Left forelimb (tissue), 1 donor: ENCODE results near the gene CNPY1.

ENCODE experiments used
- DNase-seq: peaks from one replicate; pipeline ENCODE4 v3.0.0-alpha.2; 2018; ENCODE audit warnings: low spot score

CNPY1 gene

GRCh38 chr7:155558961-155559360 lies 12.6 kb upstream of the CNPY1 start:
- no peak for DNase-seq

- no peak for DNase-seq
Observed at GRCh38 chr7:155558351-155558750, 12.0 kb upstream of the CNPY1 start.

GRCh38 chr7:155557778-155558177 lies 11.4 kb upstream of the CNPY1 start:
- DNase-seq = no peak

- no peak for DNase-seq
Observed at GRCh38 chr7:155556763-155557162, 10.4 kb upstream of the CNPY1 start.

GRCh38 chr7:155555116-155555695 lies 8.8 kb upstream of the CNPY1 start:
- DNase-seq = no peak

GRCh38 chr7:155553871-155554270 lies 7.5 kb upstream of the CNPY1 start:
- DNase-seq = no peak

GRCh38 chr7:155551785-155552611 lies 5.6 kb upstream of the CNPY1 start:
- DNase-seq = no peak

- DNase-seq = no peak
Observed at GRCh38 chr7:155550916-155551315, 4.6 kb upstream of the CNPY1 start.

GRCh38 chr7:155549226-155549625 lies 2.9 kb upstream of the CNPY1 start:
- no peak for DNase-seq

GRCh38 chr7:155547161-155547791 lies 917 bp upstream of the CNPY1 start:
- no peak for DNase-seq

- no peak for DNase-seq
Observed at GRCh38 chr7:155545348-155545747, 1.0 kb downstream of the CNPY1 start.

GRCh38 chr7:155544485-155544884 lies 1.9 kb downstream of the CNPY1 start:
- DNase-seq = no peak

- no peak for DNase-seq
Observed at GRCh38 chr7:155543926-155544325, 2.4 kb downstream of the CNPY1 start.

GRCh38 chr7:155543011-155543876 lies 3.1 kb downstream of the CNPY1 start:
- DNase-seq = no peak

- no peak for DNase-seq
Observed at GRCh38 chr7:155541986-155542675, 4.2 kb downstream of the CNPY1 start.

- DNase-seq = no peak
Observed at GRCh38 chr7:155540553-155540952, 5.8 kb downstream of the CNPY1 start.

GRCh38 chr7:155538293-155538692 lies 8.1 kb downstream of the CNPY1 start:
- DNase-seq = no peak

- no peak for DNase-seq
Observed at GRCh38 chr7:155536451-155536850, 9.9 kb downstream of the CNPY1 start.

- DNase-seq = no peak
Observed at GRCh38 chr7:155534691-155535090, 11.7 kb downstream of the CNPY1 start.

GRCh38 chr7:155533827-155534690 lies 12.3 kb downstream of the CNPY1 start:
- DNase-seq = no peak
